Right kidney (tissue), 1 donor: ENCODE measurements around the gene JAKMIP2.

Experiments
- DNase-seq: peaks from one replicate; pipeline ENCODE4 v3.0.0-alpha.2; 2016

Gene JAKMIP2

DNA sequence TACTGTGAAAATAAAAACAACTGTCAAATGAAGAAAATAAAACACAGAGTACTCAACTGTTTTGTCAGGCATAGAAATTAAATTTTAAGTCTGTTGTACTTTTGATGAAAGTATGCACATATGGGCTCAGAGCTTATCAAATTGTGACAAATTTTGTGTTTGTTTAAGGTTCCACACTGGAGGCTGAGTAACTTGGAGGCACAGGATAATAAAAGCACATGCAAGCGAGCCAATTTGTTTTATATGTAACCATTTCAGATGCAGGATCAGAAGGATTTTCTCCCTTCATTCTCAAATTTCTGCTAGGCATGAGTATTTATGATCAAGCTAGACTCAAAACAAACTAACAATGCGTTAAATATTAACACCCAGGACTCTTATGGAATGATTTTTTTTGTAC is 87.8 kb downstream of the JAKMIP2 start:
- DNase-seq = no peak

DNA sequence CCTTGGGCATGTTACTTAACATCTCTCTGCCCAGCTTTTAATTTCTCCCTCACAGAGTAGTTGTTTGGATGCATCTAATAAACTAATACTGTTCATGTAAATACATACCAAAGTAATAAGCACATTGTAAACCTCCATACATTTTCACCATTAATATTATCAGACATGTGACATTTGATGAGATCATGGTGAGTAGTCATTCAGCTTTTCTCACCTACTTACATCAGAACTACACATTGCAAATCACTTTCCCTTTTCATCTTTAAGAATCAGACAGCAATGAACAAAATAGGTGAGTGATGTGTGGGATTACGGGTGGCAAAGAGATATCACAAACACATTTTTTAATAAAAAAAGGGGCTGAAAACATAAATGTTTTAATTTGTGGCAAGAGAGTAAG is 89.3 kb downstream of the JAKMIP2 start:
- no peak for DNase-seq

DNA sequence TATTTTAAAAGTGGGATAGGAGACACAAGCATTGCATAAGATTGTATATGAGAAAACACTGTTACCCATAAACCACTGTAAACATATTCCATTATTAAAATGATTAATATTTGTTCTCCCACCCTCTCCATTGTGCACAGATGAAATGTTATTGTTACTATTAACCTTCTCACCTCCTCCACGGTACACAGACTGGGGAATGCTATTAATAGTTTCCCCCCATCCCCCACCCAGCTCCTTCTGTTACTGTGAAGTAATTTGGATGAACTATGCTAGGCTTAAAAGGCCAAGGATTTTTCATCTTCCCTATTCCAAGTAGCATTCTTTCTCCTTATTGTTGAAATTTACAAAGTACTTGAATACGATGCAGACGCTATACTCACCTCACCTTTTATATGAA is 91.4 kb downstream of the JAKMIP2 start:
- DNase-seq = peak; percentile 22

DNA sequence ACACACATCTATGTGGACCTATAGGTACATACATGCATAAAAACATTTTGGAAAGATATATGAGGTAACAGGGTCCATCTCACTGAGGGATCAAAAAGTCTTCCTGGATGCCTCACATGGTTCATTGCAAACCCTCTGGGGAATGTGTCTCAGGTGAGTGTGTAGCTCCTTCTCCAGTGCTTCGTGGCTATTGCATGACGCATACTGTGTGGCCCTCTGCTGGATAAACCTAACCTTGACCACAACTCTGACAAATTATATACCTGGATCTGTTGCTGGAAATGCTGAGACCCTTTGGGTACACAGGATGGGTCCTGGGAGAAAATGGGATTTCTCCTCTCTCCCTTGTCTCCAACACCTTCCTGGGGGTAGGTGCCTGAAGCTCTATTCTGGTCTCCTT is 91.9 kb downstream of the JAKMIP2 start:
- DNase-seq = no peak

DNA sequence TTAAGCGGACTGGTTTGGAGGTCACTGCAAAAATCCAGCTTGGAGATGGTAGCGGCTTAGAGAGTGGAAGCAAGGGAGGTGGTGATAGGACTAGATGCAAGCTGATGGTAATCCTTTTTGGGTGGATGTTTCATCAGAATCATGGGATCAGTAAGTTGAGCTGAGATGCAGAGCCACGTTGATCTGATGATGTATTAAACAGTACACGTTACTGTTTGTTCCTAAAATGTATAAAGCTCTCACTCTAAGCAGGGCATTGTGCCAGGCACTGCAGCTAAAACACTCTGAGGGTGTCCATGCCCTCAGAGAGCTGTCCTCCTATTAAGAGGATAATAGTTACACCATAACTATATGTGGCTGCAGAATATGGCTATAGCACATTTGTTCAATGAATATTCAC is 93.1 kb downstream of the JAKMIP2 start:
- no peak for DNase-seq

DNA sequence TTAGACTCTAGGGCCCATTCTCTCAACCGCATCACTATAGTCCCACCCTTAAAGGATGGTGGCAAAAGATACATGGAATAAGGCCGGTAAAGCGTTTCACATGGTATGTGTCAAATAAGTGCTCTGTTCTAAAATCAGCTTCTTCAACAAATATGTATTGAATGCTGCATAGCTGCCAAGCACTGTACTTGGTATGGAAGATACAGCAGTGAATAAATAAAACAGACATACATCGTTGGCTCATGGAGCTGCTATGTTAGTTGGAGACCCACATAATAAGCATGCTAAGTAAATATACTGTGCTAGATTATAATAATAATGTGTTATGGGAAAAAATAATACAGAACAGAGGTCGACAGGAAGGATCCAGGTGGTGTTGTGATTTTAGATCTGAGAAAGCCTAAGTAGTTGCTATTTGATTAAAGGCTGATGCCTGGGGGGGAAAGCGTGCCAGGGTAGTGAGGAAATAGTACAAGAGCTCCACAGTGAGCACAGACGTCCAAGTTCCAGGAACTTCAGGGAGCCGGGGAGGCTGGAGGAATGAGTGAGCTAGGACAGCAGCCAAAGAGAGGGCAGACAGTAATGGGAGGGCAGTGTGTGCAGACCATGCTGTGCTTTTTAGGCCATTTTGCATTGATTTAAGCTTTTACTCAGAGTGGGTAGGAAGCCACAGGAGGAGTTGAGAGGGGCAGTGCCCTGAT is 93.7 kb downstream of the JAKMIP2 start:
- DNase-seq = no peak

DNA sequence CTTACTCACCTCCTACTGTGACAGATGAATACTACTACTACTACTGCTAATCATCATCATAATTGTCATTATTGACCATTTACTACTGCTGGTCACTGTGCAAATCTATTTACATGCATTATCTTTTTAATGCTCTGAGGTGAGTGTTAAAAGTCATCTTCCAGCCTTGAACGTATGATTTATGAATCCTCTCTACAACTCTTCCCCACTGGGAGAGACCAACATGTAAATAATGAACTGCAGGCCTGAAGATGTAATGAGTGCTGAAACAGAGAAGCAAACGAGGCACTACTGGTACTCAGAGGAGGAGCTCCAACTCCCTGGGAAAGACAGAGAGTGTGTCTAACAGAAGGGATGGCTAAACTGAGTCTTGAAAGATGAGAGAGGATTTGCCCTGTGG is 95.4 kb downstream of the JAKMIP2 start:
- no peak for DNase-seq

DNA sequence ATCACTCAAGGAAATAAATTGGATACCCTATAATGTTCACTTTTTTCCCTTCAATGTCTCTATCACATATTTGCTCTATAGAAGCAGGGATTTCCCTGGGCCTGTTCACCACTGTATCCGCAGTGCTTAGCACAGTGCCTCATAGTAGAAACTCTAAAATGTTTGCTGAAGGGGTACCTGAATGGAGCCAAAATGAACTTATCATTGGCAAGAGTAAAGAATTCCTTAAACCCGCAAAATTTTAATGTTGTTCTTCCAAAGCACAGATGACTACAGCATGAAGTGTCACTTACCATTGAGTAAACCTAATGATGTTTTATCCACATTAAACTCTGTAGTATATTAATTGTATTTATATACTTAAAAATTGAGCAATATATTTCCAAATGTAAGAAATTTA is 96.1 kb downstream of the JAKMIP2 start:
- no peak for DNase-seq

DNA sequence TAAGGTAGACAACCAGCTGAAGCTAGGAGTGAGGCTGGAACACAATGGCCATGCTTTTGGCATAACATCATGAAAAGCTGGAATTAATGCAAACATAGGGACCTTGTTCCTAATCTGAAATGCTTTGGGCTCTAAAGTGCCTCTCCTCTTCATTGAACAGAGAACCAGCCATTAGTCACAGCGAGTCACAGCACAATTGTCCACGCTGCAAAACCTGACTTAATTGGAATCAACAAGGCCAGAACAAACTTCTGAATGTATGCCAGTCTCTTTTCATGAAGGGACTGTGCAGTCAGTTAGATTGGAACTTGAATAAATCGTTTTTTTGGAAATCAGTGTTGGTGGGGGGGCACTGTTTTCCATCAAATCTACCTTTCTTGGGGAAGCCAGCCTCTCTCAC is 96.5 kb downstream of the JAKMIP2 start:
- no peak for DNase-seq

DNA sequence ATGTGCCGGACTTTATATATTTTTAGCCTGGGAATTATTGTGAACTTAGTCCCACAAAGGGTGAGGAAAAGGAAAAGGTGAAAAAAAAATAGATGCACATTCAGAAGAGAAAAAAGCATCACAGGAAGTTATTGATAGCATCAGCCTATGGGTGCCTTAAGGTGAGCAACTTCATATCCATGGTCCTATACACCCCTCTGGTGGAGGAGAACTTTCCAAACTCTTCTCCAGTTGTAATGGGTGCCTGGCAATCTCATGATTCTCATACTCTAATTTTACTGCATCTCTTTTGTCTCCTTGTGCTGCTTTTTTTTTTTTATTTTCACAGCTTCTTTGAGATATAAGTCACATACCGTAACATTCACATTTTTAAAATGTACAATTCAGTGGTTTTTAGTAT is 107.4 kb downstream of the JAKMIP2 start:
- DNase-seq = no peak

DNA sequence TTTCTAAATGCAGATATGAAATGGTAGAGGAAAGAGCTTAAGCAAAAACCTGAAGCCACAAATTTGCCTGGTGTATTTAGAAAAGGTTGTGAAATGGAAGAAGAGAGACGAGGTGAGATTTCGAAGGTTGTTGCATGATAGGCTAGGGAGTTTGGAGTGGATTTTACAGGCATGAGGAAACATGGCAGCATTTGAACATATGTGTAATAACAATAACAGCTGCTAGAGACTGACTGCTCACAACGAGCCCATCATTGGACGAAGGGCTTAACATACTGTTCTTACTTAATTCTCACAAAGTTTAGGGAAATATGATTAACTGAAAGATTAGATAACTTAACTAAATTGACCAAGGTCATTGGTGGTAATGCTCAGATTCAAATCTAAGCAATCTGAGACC is 108.1 kb downstream of the JAKMIP2 start:
- DNase-seq = no peak

DNA sequence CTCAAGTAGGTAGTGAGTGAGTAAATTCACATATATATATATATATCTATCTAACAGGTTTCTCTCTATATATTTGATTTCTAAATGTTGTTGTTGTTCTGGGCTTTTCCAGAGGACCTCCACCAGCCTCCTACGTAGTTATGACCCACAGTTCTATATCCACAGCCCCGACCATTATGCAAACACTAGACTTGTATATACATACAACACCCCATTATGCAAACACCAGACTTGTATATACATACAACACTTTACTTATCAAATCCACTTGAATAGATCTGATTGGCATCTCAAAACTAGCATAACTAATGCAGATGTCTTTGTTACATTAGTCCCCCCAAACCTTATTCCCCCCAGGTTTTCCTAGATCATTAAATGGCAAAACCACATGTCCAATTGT is 108.7 kb downstream of the JAKMIP2 start:
- DNase-seq = no peak

DNA sequence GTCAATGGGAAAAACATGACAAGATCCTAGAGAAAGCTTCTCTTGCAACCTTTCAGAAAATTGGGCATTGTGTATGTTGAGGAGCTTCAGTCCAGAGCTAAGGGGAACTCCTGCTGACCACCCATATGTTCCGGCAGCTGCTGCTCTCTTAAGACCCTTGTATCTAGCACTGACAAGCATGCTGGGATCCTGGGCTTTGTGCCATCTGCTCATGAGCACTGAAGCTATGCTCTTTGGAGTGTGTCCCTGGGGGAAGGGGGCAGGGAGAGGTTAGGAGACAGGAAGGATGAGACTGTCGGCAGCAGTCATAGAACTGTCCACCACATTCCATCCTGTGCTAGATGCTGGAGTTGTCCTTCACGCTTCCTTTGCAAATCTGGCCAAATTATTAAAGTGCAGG is 109.3 kb downstream of the JAKMIP2 start:
- no peak for DNase-seq

DNA sequence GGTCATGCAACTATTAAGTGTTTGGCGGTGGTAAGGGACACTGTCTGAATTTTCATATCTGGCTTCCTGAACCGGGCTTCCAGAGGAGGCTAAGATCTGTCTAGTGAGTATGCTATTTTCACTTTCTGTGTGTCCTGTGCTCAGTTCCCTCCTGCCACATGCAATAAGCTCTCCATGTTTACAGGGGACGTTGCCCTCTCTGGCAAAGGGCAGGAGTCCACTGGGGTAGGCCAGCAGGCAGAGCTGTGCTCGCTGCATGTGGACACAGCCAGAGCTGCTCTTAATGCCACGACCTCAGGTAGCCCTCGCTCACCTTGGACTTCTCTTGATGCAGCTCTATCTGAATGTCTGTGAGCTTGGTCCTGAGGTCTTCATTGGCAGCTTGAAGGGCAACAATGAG is 111.2 kb downstream of the JAKMIP2 start:
- DNase-seq = no peak

DNA sequence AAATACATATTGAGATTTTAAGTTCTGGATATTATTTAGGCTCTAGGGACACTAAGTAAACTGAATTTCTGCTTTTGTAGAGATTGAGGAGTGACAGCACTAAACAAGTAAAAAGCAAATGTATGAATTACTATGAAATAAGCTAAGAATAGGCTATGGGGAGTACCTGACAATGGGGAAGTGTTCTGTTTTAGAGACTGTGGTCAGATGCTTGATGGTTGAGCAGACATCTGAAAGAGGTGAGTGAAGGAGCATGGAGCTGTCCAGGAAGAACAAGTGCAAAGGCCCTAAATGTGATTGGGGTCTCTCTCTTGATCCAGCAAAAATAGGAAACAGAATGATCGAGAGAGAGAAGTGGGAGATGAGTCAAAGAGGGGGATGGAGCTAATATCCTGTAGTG is 111.7 kb downstream of the JAKMIP2 start:
- DNase-seq = no peak

DNA sequence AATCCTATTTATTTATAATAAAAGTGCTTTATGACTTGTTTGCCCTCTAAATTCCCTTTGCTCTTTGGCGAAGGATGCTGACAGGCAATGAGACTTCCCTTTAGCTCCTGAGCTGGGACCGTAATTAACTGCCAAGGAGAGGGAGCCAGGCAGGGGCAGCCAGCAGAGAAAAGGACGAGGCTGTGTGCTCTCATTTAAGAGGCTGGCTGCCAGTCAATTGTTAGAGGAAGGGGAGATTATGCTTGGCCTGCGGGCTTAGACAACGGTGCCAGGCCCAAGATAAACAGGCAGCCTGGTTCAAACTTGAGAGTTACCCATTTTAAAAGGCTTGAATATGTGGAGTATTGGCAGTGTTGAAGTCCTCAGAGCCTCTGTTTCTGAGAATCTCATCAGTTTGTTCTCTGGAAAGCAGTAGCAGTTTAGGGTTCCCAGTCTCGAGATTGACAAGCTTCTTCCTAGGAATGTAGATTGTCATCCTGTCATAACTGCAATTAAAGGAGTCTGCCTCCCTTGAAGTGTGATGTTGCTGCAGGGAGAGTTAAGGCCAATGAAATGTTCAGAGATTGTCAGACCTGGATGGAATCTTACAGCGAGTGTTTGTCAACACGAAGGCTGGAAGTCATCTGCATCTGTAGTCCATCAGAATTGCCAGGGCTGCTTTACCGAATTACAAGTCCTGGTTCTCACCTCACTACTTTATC is 113.2 kb downstream of the JAKMIP2 start:
- no peak for DNase-seq

DNA sequence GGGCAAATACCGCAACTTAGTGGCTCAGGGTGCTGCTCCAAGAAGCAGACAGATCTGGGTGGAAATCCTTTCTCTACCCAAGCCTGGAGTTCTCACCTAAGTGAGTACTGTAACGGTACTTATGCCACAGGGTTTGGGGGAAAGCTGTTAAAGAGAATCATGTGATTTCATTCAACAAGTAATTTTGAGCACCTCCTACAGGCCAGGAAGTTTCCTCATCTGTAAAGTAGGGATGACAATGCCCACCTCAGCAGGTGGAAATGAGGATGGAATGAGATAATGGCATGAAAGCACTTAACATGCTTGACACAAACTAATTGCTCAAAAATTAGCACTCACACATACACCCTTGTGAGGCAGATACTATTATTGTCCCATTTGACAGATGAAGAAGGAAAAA is 114.1 kb downstream of the JAKMIP2 start:
- DNase-seq = no peak

DNA sequence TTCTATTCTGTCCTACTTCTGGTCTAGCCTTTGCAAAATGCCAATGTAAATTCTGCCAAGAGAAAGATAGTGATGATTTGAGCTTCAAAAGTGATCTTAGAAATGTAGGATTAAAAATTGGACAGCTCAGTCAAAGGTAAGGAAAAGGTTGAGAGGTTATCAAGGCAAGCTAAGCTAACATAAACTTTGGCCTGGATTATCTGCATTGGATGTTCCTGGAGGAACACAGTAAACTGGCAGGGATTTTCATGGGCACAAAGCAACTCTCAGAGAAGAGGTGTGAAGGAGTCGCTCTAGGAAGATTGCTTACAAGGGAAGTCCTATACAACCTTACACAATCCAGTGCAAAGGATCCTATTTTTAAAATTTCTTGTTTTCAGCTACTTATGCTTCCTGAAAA is 115.2 kb downstream of the JAKMIP2 start:
- no peak for DNase-seq

DNA sequence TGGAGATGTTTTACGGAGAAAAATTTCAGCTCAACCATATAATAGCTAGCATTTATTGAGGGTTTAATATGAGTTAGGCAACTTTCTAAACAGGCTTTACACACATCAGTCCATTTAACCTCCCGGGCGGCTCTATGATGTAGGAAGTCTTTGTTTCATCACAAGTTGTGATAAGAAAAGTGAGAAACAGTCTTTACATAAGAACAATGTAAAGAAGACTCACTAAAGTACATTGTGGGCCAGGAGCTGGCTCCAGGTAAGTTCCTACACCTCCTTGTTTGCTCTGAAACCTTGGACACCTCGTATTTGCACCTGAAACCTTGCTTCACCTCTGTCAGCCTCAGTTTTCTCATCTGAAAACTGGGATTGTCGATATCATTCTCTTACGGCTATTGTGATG is 116.1 kb downstream of the JAKMIP2 start:
- no peak for DNase-seq

DNA sequence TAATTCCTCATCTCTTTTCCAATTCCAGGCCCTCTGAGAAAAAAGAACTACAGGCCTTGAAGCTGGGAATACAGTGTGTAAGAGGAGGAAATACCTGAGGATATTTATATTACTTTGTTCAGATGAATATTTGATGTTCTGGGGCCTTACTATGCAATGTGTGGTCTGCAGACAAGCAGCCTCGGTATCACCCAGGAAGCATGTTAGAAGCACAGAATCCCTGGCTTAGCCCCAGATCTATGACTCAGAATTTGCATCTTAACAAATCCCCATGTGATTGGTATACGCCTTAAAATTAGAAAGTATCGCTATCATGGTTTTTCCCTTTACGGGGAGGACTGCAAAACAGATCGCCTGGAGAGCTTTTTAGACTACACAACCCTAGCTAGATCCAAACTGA is 121.0 kb downstream of the JAKMIP2 start:
- no peak for DNase-seq

DNA sequence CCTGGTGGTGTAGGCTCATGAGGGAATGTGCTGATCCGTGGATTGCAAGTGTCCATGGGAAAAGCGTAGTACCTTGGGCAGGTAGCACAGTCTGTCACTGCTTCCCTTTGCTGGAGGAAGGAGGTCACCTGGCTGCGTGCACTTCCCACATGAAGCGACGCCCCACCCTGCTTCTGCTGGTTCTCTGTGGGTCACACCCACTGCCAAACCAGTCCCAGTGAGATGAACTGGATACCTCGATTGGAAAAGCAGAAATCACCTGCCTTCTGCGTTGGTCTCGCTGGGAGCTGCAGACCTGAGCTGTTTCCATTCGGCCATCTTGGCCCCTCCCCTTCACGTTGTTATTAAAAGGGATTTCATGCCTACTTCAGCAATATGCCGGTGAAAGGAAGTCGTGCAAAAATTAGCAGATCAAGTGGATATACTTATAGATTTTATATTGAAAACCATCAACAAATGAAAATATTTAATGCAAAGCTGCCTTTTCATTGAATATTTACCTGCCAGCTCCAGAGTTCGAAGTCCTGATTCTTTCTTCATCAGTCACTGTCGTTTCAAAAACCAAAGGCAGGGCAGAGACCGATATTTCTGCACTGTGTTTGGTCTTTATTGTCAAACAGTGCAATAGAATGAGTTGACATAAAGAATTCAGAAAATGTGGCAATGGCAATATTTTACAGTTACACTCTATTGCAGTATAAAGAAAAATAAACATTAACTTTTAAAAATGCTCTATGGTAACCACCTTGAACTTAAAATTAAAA is 123.2 kb downstream of the JAKMIP2 start:
- no peak for DNase-seq

DNA sequence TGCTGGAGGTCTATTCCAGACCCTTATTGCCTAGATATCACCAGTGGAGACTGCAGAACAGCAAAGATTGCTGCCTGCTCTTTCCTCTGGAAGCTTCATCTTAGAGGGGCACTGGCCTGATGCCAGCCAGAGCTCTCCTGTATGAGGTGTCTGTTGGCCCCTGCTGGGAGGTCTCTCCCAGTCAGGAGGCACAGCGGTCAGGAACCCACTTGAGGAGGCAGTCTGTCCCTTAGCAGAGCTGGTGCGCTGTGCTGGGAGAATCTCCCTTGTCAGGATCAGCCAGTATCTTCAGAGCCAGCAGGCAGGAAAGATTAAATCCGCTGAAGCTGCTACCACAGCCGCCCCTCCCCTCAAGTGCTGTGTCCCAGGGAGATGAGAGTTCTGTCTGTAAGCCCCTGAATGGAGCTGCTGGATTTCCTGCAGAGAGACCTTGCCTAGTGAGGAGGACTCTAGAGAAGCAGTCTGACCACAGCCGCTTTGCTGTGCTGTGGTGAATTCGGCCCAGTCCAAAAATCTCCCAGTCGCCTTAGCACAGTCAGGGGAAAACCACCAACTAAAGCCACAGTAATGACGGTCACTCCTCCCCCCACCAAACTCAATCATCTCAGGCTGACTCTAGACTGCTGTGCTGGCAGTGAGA is 124.1 kb downstream of the JAKMIP2 start:
- DNase-seq = no peak

DNA sequence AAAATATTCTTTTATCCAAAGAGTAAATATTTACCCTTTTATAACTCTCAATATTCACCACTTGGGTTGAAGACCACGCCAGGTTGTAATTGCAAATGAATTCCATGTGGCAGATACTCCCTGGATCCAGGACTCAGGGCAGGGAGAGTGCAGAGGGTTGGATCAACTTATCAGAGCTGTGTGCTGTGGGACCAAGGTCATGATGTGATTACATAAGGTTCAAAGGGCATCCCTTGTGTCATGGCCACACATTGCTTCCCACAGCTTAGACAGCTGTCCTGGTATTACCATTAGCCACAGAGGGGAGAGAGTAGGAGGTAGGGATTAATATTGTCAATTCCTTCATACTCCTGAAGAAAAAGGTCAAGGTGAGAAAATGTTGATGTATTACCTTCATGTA is 133.9 kb downstream of the JAKMIP2 start:
- no peak for DNase-seq
